Left colon (tissue), 2 donors: ENCODE data around the gene SERPINB6. TPM values are rescaled to one million over a fixed set of nuclear protein-coding genes. Genes with fewer than 3 reads are reported as not detected.
"Not testable (repeated sequence)": the region's sequence is repeated elsewhere in the genome, so short reads cannot be mapped to it uniquely, and the experiment has no call there.

Experiments
- ATAC-seq: fragments of 200-7000 bp; cut with Tn5 transposase; one replicate; pipeline ENCODE4 v1.9.1; 2020; ENCODE audit warnings: mild to moderate bottlenecking, moderate library complexity
- DNase-seq, 2 donors: peaks; one replicate each; pipeline ENCODE4 v3.0.0-alpha.2; 2020
- intact Hi-C, 2 donors: fragments of 100-400 bp; cut with DNase I in 1 of 2; cut with micrococcal nuclease in 1 of 2; formaldehyde crosslinking; loops; one replicate each; pipeline versions ENCODE4 v1.11.2 to v1.14.0; 2022; cut with DNase I, micrococcal nuclease
- total RNA-seq, 2 donors: library from RNA; stranded (reverse); fragmentation: NEBNext Ultra II Directional; extraction: Animal tissue kit (Norgen Biotek cat#: 25700); gene quantifications; one replicate each; pipeline ENCODE4 v1.2.1, GENCODE V29; 2021
- donor health status: DM: no; HTN: no; CAD: no.
- donor health status: DM: yes; HTN: yes; CAD: no.

Gene SERPINB6
- total RNA-seq, 2 donors from 2014 or later, result 182 to 192 TPM

GRCh38 chr6:2931970-2932748 lies 39.2 kb downstream of the SERPINB6 start:
- ATAC-seq (peak; percentile 98), DNase-seq (peak; percentile 77 to 90)
- intact Hi-C loops, result loop anchor here in 1 of 2 donors (5.0 kb wide), 2 partner anchors 85 to 140 kb away; no protein-coding TSS in a partner anchor

GRCh38 chr6:2931055-2931454 lies 40.3 kb downstream of the SERPINB6 start:
- ATAC-seq, result no peak
- intact Hi-C loops, result loop anchor here in 1 of 2 donors (5.0 kb wide), 2 partner anchors 84 to 139 kb away; no protein-coding TSS in a partner anchor
- DNase-seq, result no peak

- not testable (repeated sequence) for DNase-seq, ATAC-seq
- intact Hi-C loops, result loop anchor here in 1 of 2 donors (10.0 kb wide), 1 partner anchor 73 kb away; no protein-coding TSS in a partner anchor
These were observed 43.4 kb downstream of the SERPINB6 start for GRCh38 chr6:2927931-2928330.

DNA sequence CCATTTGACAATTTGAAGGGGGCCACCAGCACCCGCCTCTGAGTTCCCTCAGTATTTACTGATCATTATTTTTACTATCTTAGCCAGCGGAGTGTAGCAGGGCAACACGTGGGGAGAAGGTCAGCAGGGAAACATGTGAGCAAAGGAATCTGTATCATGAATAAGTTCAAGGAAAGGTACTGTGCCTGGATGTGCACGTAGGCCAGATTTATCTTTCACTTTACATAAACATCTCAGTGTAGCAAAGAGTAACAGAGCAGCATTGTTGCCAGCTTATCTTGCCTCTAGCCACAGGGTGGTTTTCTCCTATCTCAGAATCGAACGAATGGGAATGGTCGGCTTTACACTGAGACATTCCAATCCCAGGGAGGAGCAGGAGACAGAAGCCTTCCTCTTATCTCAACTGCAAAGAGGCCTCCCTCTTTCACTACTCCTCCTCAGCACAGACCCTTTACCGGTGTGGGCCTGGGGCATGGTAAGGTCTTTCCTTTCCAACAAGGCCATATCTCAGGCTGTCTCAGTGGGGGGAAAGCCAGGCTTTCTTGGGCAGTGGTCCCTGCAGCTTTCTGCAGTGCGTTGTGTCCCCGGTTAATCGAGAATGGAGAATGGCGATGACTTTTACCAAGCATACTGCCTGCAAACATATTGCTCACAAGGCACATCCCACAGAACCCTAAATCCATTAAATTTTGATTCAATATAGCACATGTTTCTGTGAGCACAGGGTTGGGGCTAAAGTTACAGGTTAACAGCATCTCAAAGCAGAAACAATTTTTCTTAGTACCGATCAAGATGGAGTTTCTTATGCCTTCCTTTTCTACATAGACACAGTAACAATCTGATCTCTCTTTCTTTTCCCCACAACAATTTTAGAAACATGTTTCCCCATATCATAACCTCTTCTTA lies 45.3 kb downstream of the SERPINB6 start:
- intact Hi-C loops, result loop anchor here in 1 of 2 donors (10.0 kb wide), 1 partner anchor 71 kb away; no protein-coding TSS in a partner anchor
- not testable (repeated sequence) for DNase-seq, ATAC-seq

DNA sequence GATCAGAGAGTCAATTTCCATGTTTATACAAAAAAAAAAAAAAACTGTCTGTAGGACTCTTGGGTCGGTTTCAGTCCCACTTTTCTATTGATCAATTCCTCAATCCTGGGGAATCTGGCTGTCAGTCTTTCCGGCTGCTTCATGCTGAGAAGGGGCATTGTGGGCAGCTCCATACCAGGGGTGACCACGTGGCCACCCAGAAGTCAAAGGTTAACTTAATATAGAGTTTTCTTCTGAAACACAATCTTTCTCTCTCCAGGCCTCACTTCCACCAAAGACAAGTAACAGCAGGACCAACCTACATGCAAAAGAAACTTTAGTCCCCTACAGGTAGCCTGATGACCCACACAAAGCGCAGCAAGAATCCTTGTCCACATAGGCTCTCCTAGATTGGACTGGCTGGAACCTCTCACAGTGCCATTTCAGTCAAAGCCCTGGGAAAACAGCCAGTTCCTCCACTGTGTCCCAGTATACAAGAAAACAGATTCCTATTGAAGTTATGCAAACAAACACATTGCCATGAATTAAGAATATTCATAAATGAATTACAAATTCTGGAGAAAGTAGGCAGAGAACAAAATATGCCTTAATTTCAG lies 49.7 kb downstream of the SERPINB6 start:
- DNase-seq (no peak), ATAC-seq (no peak)
- intact Hi-C loops, result loop anchor here in 1 of 2 donors (10.0 kb wide), 1 partner anchor 67 kb away; no protein-coding TSS in a partner anchor

DNA sequence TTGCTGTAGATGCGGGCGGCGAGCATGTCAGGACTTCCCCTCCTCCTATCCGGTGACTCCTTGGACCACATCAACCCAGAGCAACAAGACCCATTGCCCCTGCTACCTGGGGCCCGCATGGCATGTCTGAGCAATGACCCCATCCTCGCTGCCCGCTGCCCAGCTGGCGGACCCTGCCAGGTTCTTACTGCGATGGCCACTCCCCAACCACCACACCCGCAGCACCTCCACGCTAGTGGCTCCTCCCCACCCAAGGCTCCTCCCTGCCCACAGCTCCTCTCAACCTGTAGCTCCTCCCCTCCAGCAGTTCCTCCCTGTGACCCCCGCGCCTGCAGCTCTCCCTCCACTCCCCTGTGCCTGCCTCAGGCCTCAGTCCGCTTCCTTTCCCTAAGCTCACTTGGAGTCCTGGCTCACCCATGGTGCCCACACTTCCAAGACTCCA lies 50.7 kb downstream of the SERPINB6 start:
- intact Hi-C loops, result loop anchor here in 1 of 2 donors (10.0 kb wide), 1 partner anchor 66 kb away; no protein-coding TSS in a partner anchor
- ATAC-seq, result no peak
- no peak for DNase-seq

DNA sequence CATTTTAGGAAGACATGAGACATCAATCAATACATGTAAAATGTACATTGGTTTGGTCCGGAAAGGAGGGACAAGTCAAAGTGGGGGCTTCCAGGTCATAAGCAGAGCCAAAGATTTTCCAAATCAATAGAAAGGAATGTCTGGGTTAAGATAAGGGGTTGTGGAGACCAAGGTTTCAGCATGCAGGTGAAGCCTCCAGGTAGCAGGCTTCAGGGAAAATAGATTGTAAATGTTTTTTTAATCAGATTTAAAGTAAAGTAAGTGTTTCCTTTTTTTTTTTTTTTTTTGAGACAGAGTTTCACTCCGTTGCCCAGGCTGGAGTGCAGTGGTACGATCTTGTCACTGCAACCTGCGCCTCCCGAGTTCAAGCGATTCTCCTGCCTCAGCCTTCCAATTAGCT lies 51.5 kb downstream of the SERPINB6 start:
- DNase-seq, result no peak
- intact Hi-C loops, result loop anchor here in 1 of 2 donors (10.0 kb wide), 1 partner anchor 65 kb away; no protein-coding TSS in a partner anchor
- ATAC-seq, result no peak

DNA sequence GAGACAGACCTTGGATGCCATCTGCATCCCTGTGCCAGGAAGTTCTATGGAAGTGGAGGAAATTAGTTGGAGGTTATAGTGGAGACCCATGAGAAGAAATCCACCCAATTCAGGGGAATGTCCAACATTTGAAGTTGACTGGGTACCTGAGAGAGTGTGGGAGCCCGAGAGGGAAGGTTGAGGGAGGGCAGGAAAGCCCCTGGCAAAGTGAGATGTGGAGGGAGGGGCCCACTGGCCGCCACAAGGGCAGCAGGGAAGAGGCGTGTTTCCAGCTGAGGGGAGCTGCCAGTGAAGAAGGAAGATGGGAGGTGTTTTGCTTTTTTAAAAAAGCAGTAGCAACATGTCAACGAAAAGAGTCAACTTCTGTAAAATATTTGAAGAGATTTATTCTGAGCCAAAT lies 52.0 kb downstream of the SERPINB6 start:
- intact Hi-C loops, result no loop called here
- ATAC-seq, result no peak
- DNase-seq, result no peak

DNA sequence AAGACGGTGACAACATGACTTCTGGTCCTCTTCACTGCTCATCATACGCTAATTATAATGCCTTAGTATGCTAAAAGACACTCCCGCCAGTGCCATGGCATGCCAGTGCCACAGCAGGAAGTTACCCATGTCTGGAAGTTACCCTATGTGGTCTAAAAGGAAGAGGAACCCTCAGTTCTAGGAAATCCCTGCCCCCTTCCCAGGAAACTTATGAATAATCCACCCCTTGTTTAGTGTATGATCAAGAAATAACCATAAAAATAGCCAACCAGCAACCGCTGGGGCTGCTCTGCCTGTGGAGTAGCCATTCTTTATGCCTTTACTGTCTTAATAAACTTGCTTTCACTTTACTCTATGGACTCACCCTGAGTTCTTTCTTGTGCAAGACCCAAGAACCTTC lies 52.4 kb downstream of the SERPINB6 start:
- intact Hi-C loops, result no loop called here
- DNase-seq (no peak), ATAC-seq (no peak)

DNA sequence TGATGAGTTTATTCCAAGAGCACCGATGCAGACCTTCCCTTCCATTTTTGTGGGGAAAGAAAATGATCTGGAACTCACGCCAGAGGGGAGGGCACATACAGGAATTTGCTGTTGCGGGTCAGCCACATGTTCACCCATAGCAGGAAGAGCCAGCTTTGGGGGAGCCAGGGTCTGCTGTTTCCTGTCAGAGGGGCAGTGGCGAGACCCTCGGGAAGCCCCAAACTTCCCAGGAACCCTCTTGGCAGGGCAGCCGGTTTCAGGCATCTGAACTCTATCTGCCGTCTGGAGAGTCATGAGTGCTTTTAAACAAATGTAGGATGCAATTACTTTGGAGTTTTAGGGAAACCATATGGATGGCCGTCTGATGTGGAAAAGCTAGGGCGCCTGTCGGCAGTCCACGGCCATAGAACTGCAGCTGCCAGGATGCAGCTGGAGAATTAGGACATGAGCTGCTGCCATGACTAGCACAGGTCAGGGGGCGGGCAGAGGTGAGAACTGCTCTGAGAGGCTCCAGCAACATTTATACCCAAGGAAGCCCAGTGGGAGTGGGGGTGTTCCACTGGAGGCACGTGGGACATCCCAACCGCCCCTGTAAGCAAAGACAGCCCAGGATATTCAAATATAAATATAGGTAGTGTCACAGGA lies 53.4 kb downstream of the SERPINB6 start:
- no peak for DNase-seq
- ATAC-seq, result no peak
- intact Hi-C loops, result no loop called here

- no peak for DNase-seq
- peak; percentile 48 for ATAC-seq
- intact Hi-C loops, result no loop called here
These were observed 54.3 kb downstream of the SERPINB6 start for GRCh38 chr6:2917065-2917464.

GRCh38 chr6:2916158-2916925 lies 55.0 kb downstream of the SERPINB6 start:
- DNase-seq (no peak), ATAC-seq (no peak)
- intact Hi-C loops, result no loop called here

DNA sequence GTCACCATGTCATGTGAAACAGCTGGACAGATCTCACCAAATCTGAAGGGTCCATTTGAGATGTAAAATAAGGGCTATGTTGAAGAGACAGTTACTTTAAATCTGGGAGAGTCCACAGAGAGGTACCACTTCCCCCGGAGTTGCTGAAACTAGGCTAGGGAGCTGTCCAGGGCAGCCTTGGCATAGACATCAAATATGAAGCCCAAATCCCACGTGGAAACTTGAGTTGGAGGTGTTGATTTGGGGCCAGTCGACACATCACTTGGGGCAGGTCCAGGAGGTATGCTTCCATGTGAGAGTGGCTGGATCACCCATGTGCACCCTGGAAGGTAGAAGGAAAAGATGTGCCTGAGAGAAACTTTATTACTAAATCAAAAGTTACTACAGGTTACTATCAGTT lies 56.2 kb downstream of the SERPINB6 start:
- DNase-seq (no peak), ATAC-seq (no peak)
- intact Hi-C loops, result no loop called here

GRCh38 chr6:2914318-2914660 lies 57.1 kb downstream of the SERPINB6 start:
- intact Hi-C loops, result no loop called here
- ATAC-seq (peak; percentile 94), DNase-seq (peak in 1 of 2 donors; percentile 65)

GRCh38 chr6:2913621-2914317 lies 57.6 kb downstream of the SERPINB6 start:
- intact Hi-C loops, result no loop called here
- ATAC-seq (no peak), DNase-seq (no peak)

- DNase-seq (no peak), ATAC-seq (no peak)
- intact Hi-C loops, result no loop called here
These were observed 60.2 kb downstream of the SERPINB6 start for GRCh38 chr6:2911171-2911570.

DNA sequence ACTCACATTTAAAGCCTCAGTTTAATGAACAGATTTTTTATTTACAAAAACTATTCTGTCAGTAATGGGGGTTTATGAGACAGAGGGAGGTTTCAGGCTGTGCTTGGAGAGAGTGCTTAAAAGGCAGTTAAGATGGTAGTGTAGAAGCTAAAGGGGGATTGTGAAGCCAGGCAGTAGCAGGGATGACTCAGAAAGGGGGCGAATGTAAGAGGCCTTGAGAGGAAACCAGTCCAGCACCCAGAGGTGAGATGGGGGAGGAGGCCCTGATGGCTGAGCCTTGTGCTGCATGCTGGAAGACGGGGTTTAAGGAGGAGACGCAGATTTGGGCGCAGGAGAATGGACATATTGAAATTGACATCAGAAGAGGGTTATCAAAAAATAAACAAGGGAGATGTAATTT lies 61.6 kb downstream of the SERPINB6 start:
- intact Hi-C loops, result no loop called here

More for the DNA sequence above, 61.6 kb downstream of the SERPINB6 start:
- DNase-seq (no peak), ATAC-seq (no peak)
